ENCODE data around the gene TEX9.
A peak's percentile ranks its signal among the peaks of the same experiment; 100 is the strongest.
"Not testable (repeated sequence)": the region's sequence is repeated elsewhere in the genome, so short reads cannot be mapped to it uniquely, and the experiment has no call there.

TEX9 gene

DNA sequence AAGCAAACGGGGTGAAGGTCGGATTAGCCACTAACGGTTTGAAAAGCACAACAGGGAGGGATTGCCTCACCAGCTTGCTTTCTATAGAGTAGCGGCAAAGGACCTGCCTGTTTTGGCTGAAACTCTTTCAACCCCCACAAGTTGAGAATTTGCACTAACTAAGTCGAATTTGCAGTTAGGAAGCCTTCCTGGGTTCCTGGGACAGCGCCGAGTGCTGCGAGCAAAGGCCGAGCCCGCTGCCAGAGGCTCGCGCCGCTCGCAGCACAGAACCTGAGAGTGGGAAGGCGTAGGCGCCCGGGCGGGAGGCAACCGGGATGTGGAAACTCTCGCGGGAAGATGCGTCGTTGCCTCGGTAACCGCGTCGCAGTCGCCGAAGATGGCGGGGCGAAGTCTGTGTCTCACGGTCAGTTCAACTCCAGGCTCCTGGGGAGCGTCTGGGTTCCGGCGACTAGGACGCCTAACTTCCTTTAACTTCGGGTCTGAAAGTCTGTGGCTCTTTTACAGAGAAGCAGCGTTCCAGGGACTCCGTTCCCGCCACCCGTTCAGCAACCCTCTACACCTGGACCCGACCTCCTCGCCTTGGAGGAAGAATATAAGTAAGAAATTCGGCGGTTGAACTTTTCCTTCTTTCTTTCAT, at the start of gene TEX9:
Gene TEX9 (plus strand): TSS at position 352 of the 637 bp plus-strand sequence. CDS start 25 bp downstream, at position 377.
- DNase-seq (ENCODE audit: low spot score), result peak; percentile 25

GRCh38 chr15:56316561-56316960, 48.7 kb upstream of the TEX9 start:
- DNase-seq (ENCODE audit: low spot score), result not testable (repeated sequence)

- DNase-seq (ENCODE audit: low spot score), result no peak
Observed at GRCh38 chr15:56320316-56320715, 44.9 kb upstream of the TEX9 start.

- no peak for DNase-seq (ENCODE audit: low spot score)
Observed at GRCh38 chr15:56320861-56321260, 44.4 kb upstream of the TEX9 start.

- no peak for DNase-seq (ENCODE audit: low spot score)
Observed at GRCh38 chr15:56322444-56322843, 42.8 kb upstream of the TEX9 start.

DNA sequence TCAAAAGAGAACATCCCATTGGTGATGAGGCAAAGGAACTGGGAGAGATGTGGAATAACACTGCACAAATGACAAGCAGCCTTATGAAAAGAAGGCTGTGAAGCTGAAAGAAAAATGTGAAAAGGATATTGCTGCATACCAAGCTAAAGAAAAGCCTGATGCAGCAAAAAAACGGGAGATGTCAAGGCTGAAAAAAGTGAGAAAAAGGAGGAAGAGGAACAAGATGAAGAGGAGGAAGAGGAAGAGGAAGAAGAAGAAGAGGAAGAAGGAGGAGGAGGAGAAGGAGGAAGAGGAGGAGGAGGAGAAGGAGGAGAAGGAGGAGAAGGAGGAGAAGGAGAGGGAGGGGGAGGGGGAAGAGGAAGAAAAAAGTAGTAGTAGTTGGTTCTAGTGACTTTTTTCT, 41.8 kb upstream of the TEX9 start:
- no peak for DNase-seq (ENCODE audit: low spot score)

- no peak for DNase-seq (ENCODE audit: low spot score)
Observed at GRCh38 chr15:56325186-56325585, 40.0 kb upstream of the TEX9 start.

- DNase-seq (ENCODE audit: low spot score), result no peak
Observed at GRCh38 chr15:56327721-56328502, 37.3 kb upstream of the TEX9 start.

- no peak for DNase-seq (ENCODE audit: low spot score)
Observed at GRCh38 chr15:56337084-56337725, 28.0 kb upstream of the TEX9 start.

DNA sequence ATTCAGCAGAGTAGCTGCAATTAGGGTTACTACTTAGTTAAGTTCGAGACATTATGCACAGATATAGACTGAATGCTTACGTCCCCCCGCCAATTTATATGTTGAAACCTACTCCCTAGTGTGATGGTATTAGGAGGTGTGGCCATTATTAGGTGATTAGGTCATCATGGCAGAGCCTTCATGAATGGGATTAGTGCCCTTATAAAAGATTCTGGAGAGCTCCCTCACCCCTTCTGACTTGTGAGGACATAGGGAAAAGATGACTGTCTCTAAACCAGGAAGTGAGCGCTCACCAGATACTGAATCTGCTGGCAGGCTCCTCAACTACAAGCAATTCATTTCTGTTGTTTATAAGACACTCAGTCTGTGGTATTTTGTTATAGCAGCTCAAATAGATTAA, 25.6 kb upstream of the TEX9 start:
- DNase-seq (ENCODE audit: low spot score), result no peak

DNA sequence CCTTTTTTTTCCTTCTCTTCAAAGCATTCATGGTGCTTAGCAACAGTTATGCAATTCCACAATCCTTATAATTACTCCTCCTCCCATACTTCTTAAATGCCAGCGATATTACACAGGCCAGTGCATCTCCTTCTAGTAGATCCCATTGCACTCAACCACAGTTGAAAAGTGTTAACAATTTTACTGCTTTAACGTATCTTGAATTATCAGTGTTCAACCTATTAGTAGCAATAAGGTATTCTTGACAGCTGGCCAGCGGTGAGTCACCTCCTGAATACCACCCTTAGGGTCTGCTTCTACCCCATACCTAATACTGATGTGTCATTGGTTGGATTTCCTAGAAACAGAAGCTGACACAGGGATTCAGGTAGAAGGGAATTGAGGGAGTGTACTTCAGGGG, 24.0 kb upstream of the TEX9 start:
- no peak for DNase-seq (ENCODE audit: low spot score)

GRCh38 chr15:56342653-56343052, 22.6 kb upstream of the TEX9 start:
- no peak for DNase-seq (ENCODE audit: low spot score)

- no peak for DNase-seq (ENCODE audit: low spot score)
Observed at GRCh38 chr15:56343879-56344278, 21.3 kb upstream of the TEX9 start.

DNA sequence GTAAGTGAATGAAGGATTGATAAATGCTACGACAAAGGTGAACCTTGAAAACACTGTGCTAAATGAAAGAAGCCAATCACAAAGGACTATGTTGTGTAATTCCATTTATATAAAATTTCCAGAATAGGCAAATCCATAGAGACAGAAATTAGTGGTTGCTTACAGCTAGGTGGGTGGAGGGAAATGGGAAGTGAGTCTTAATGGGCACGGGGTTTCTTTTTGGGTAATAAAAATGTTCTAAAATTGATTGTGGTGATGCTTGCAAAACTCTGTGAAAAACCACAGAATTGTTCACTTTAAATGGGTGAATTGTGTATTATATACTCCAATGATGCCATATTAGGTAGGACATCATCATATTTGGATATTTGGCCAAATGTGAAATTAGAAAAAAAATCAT, 20.9 kb upstream of the TEX9 start:
- no peak for DNase-seq (ENCODE audit: low spot score)

- DNase-seq (ENCODE audit: low spot score), result no peak
Observed at GRCh38 chr15:56346414-56346813, 18.8 kb upstream of the TEX9 start.

GRCh38 chr15:56349554-56349953, 15.7 kb upstream of the TEX9 start:
- no peak for DNase-seq (ENCODE audit: low spot score)

DNA sequence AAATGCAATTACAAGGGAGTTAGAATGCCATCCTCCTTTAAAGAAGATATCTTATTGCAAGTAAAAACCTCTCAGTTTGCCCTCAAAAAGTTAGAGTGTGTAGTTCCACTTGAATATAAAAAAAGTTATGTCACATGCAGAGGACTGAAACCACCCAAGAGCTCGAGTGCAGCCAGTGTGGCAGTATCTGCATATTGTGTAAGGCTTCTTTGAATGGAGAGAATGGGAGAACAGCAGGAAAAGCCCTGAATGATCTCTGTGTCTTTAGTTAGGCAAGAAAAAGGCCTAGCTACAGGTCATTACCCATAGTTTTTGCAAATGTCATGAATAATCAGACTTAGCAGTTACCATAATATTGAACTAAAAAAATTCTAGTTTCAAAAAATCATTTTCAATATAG, 13.9 kb upstream of the TEX9 start:
- no peak for DNase-seq (ENCODE audit: low spot score)

GRCh38 chr15:56351957-56352506, 13.2 kb upstream of the TEX9 start:
- no peak for DNase-seq (ENCODE audit: low spot score)

DNA sequence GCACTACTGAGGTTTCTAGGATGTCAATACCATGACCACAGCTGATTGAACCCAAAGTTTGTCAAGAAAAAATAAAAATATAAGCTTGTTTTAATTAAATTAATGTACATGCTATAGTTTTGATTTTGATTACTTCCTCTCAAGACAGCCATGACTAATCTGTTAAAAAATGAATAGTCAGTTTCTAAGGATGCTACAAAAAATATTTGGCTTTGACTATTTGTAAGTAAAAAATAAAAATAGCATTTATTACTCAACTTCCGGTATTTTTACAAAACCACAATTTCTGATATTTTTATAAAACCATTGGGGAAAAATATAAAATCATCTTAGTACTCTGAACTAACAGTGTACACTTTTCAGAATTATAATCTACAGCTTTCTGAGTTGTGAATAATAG, 12.1 kb upstream of the TEX9 start:
- no peak for DNase-seq (ENCODE audit: low spot score)

GRCh38 chr15:56353740-56354139, 11.5 kb upstream of the TEX9 start:
- DNase-seq (ENCODE audit: low spot score), result no peak

- no peak for DNase-seq (ENCODE audit: low spot score)
Observed at GRCh38 chr15:56356616-56357015, 8.6 kb upstream of the TEX9 start.

DNA sequence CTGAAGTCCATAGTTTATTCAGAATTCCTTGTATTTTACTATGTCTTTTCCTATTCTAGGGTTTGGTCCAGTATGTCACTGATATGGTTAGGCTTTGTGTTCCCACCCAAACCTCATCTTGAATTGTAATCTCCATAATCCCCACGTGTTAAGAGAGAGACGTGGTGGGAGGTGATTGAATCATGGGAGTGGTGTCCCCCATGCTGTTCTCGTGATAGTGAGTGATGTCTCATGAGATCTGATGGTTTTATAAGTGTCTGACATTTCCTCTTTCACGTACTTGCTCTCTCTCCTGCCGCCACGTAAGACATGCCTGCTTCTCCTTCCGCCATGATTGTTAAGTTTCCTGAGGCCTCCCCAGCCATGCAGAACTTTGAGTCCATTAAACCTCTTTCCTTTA, 6.6 kb upstream of the TEX9 start:
- DNase-seq (ENCODE audit: low spot score), result no peak

GRCh38 chr15:56361987-56362386, 3.2 kb upstream of the TEX9 start:
- DNase-seq (ENCODE audit: low spot score), result no peak

Measured in HuH-7.5 (cell line).